CD14-positive monocyte (primary cell): ENCODE data around the gene CNTNAP5. TPM values are rescaled to one million over a fixed set of nuclear protein-coding genes. Genes with fewer than 3 reads are reported as not detected.

Experiments
- DNase-seq, 3 donors: peaks; one replicate each; pipeline ENCODE4 v3.0.0-alpha.2; 2011 to 2022
- H2AFZ ChIP-seq: 2 replicates; pipeline ENCODE4 v1.6.0; 2012; ENCODE audit warnings: mild to moderate bottlenecking, low read depth, low read length, inconsistent platforms; ENCODE audit not compliant: insufficient read depth, poor library complexity, severe bottlenecking
- H3K27ac ChIP-seq, 2 donors: 1 replicate in 1 of 2; 2 replicates in 1 of 2; pipeline ENCODE4 v1.5.1; 2012 to 2013; ENCODE audit warnings: low read length in 2 of 2, control low read depth in 1 of 2, inconsistent platforms in 1 of 2, low read depth in 1 of 2, mild to moderate bottlenecking in 1 of 2
- H3K27me3 ChIP-seq, 2 donors: one replicate each; pipeline versions ENCODE4 v1.6.0 to v1.6.1; 2011 to 2013; ENCODE audit warnings: low read length in 2 of 2; ENCODE audit not compliant: control insufficient read depth in 2 of 2, insufficient read depth in 2 of 2
- H3K36me3 ChIP-seq, 2 donors: replicated peaks in 1 of 2; 1 replicate in 1 of 2; 2 replicates in 1 of 2; pipeline versions ENCODE4 v1.5.1 to v1.6.1; 2012 to 2013; ENCODE audit warnings: low read length in 2 of 2, control low read depth in 1 of 2, inconsistent platforms in 1 of 2, mild to moderate bottlenecking in 1 of 2; ENCODE audit not compliant: insufficient read depth in 2 of 2, control insufficient read depth in 1 of 2
- H3K4me1 ChIP-seq, 2 donors: 1 replicate in 1 of 2; 2 replicates in 1 of 2; pipeline versions ENCODE4 v1.5.1 to v1.6.1; 2012 to 2013; ENCODE audit warnings: low read length in 2 of 2, control low read depth in 1 of 2, inconsistent platforms in 1 of 2, mild to moderate bottlenecking in 1 of 2, moderate library complexity in 1 of 2; ENCODE audit not compliant: insufficient read depth in 2 of 2, control insufficient read depth in 1 of 2
- H3K4me2 ChIP-seq: replicated peaks from 2 replicates; pipeline ENCODE3; 2012; ENCODE audit warnings: low read length, moderate library complexity, mild to moderate bottlenecking; ENCODE audit not compliant: poor library complexity, severe bottlenecking; ENCODE audit errors: extremely low read depth
- H3K4me3 ChIP-seq, 3 experiments: fragments of 200-600 bp in 1 of 3; sonication (generic) in 1 of 3; replicated peaks in 1 of 3; 1 replicate in 2 of 3; 2 replicates in 1 of 3; pipeline ENCODE4 v1.5.1; 2011 to 2013; ENCODE audit warnings: low read length in 3 of 3, mild to moderate bottlenecking in 3 of 3, control low read depth in 2 of 3, low read depth in 2 of 3, inconsistent platforms in 1 of 3, moderate library complexity in 1 of 3
- H3K79me2 ChIP-seq: 2 replicates; pipeline ENCODE4 v1.6.0; 2012; ENCODE audit warnings: mild to moderate bottlenecking, control low read depth, inconsistent platforms, low read length, moderate library complexity; ENCODE audit not compliant: insufficient read depth
- H3K9ac ChIP-seq: 2 replicates; pipeline ENCODE4 v1.6.0; 2017; ENCODE audit warnings: low read length, mild to moderate bottlenecking; ENCODE audit not compliant: insufficient read depth, poor library complexity, severe bottlenecking
- H3K9me3 ChIP-seq, 2 donors: replicated peaks in 1 of 2; 1 replicate in 1 of 2; 2 replicates in 1 of 2; pipeline versions ENCODE4 v1.5.1 to v1.6.1; 2012 to 2013; ENCODE audit warnings: low read length in 2 of 2, control low read depth in 1 of 2; ENCODE audit not compliant: control insufficient read depth in 1 of 2, insufficient read depth in 1 of 2
- H4K20me1 ChIP-seq: 2 replicates; pipeline ENCODE4 v1.6.0; 2012; ENCODE audit warnings: mild to moderate bottlenecking, low read length, control low read depth, moderate library complexity; ENCODE audit not compliant: insufficient read depth
- H3K27ac Mint-ChIP-seq, 7 donors: one replicate each; pipeline ENCODE4 v1.8.0; 2020; ENCODE audit warnings: mild to moderate bottlenecking in 7 of 7, mixed read lengths in 7 of 7, moderate library complexity in 6 of 7, inconsistent platforms in 2 of 7
- H3K27me3 Mint-ChIP-seq, 3 donors: one replicate each; pipeline ENCODE4 v1.8.0; 2021 to 2022; ENCODE audit warnings: low read depth in 3 of 3, mild to moderate bottlenecking in 3 of 3, mixed read lengths in 3 of 3, moderate library complexity in 3 of 3, inconsistent platforms in 1 of 3
- H3K36me3 Mint-ChIP-seq, 2 donors: one replicate each; pipeline ENCODE4 v1.8.0; 2020; ENCODE audit warnings: mixed read lengths in 2 of 2, inconsistent platforms in 1 of 2, mild to moderate bottlenecking in 1 of 2
- H3K4me1 Mint-ChIP-seq: one replicate; pipeline ENCODE4 v1.8.0; 2020; ENCODE audit warnings: mild to moderate bottlenecking, mixed read lengths
- H3K4me3 Mint-ChIP-seq, 2 donors: one replicate each; pipeline ENCODE4 v1.8.0; 2020; ENCODE audit warnings: mild to moderate bottlenecking in 2 of 2, mixed read lengths in 2 of 2, moderate library complexity in 1 of 2
- H3K9me3 Mint-ChIP-seq, 7 donors: one replicate each; pipeline ENCODE4 v1.8.0; 2020 to 2022; ENCODE audit warnings: mixed read lengths in 7 of 7, mild to moderate bottlenecking in 6 of 7, moderate library complexity in 6 of 7, inconsistent platforms in 2 of 7
- WGBS: methylation state at CpG from one replicate; pipeline ENCODE4 v1.1.5; 2013; ENCODE audit warnings: missing lambda C conversion rate; ENCODE audit not compliant: insufficient coverage; 5-methylcytosine and 5-hydroxymethylcytosine counted together
- intact Hi-C, 2 donors: fragments of 100-400 bp; cut with micrococcal nuclease; formaldehyde crosslinking; loops; one replicate each; pipeline versions ENCODE4 v1.15.0 to v1.15.1; 2023
- polyA plus RNA-seq, 3 donors: library from polyadenylated mRNA; depleted of rRNA in 1 of 3; unstranded in 2 of 3; stranded (reverse) in 1 of 3; fragments of 300-500 nt in 2 of 3; fragments of >200 nt in 1 of 3; fragmentation: Illumina TruSeq in 2 of 3; gene quantifications; 1 replicate in 2 of 3; 2 replicates in 1 of 3; pipeline ENCODE4 v1.2.3, GENCODE V29; 2012 to 2021
- TF ChIP-seq, protein P1 (sequence below): fragments of 200-600 bp; IDR thresholded peaks from one replicate; pipeline ENCODE4 v1.8.0; 2022; ENCODE audit warnings: antibody characterized with exemption, mild to moderate bottlenecking

The CNTNAP5 gene
- polyA plus RNA-seq, 3 donors: not detected

DNA sequence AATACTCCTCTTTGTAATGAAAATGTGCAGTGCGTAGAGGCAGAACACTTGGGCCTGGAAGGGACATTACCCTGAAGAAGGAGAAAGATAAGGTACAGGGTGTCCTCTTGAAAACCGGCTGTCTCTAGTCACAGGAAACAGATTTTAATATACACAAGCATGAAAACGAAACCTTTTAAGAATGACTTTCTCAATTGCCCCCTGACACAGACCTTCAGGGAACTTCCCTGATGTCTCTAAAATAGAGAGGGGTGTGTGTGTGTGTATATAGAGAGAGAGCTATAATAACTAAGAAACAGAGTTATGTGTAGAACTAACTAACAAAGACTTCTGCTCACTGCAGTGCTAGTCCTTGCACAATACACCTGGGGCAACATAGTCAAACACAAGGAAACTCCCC, 780.0 kb downstream of the CNTNAP5 start:
- Histone ChIP-seq H3K27me3 (no peaks in the 10 kb centered on the region), H3K4me1 (no peaks in the 10 kb centered on the region), H3K36me3 (no peaks in the 10 kb centered on the region), H3K4me2 (no peak overlapping the region), H3K9me3 (no peaks in the 10 kb centered on the region), H3K79me2 (no peaks in the 10 kb centered on the region), H3K27ac (no peak overlapping the region), H4K20me1 (no peaks in the 10 kb centered on the region), H3K4me3 (no peak overlapping the region), H3K9ac (no peak overlapping the region), H2AFZ (no peak overlapping the region)
- WGBS: no CpG with 5 or more reads among the region's 3 CpGs
- no peaks in the 10 kb centered on the region for H3K36me3 Mint-ChIP-seq
- TF ChIP-seq, protein P1, sequence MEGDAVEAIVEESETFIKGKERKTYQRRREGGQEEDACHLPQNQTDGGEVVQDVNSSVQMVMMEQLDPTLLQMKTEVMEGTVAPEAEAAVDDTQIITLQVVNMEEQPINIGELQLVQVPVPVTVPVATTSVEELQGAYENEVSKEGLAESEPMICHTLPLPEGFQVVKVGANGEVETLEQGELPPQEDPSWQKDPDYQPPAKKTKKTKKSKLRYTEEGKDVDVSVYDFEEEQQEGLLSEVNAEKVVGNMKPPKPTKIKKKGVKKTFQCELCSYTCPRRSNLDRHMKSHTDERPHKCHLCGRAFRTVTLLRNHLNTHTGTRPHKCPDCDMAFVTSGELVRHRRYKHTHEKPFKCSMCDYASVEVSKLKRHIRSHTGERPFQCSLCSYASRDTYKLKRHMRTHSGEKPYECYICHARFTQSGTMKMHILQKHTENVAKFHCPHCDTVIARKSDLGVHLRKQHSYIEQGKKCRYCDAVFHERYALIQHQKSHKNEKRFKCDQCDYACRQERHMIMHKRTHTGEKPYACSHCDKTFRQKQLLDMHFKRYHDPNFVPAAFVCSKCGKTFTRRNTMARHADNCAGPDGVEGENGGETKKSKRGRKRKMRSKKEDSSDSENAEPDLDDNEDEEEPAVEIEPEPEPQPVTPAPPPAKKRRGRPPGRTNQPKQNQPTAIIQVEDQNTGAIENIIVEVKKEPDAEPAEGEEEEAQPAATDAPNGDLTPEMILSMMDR: no peak
- no peak overlapping the region for H3K4me3 Mint-ChIP-seq
- H3K4me1 Mint-ChIP-seq: no peaks in the 10 kb centered on the region
- no peak for DNase-seq
- no peak overlapping the region for H3K27ac Mint-ChIP-seq
- no peaks in the 10 kb centered on the region for H3K27me3 Mint-ChIP-seq
- intact Hi-C loops: no loop called here
- peaks cover 0 to 2% (median 0%) of the 10 kb centered on the region in 7 donors for H3K9me3 Mint-ChIP-seq

DNA sequence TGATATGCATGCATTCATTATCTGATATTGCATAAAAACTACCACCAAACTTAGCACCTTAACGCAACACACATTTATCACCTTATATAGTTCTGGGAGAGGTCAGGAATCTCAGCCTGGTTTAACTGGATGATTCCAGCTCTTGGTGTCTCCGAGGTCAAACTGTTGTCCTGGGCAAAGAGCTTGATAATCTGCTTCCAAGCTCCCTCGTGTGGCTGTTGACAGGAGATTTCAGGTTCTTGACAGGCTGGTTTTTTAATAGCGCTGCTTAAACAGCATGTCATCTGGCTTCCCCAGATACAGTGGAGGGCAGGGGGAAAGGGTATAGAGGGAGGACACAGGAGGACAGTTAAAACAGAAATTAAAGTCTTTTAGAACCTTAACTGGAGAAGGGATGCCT, 785.0 kb downstream of the CNTNAP5 start:
- Histone ChIP-seq H2AFZ (no peak overlapping the region), H3K4me1 (no peaks in the 10 kb centered on the region), H3K4me3 (no peak overlapping the region), H3K79me2 (no peaks in the 10 kb centered on the region), H3K4me2 (no peak overlapping the region), H3K27me3 (no peaks in the 10 kb centered on the region), H4K20me1 (no peaks in the 10 kb centered on the region), H3K9ac (no peak overlapping the region), H3K9me3 (no peaks in the 10 kb centered on the region), H3K27ac (no peak overlapping the region), H3K36me3 (no peaks in the 10 kb centered on the region)
- no peaks in the 10 kb centered on the region for H3K4me1 Mint-ChIP-seq
- H3K9me3 Mint-ChIP-seq: peaks cover 0 to 5% (median 0%) of the 10 kb centered on the region in 7 donors
- no peak for DNase-seq
- H3K27me3 Mint-ChIP-seq: no peaks in the 10 kb centered on the region
- WGBS: 29% methylated on average over 3 of the region's 4 CpGs
- intact Hi-C loops: no loop called here
- H3K36me3 Mint-ChIP-seq: no peaks in the 10 kb centered on the region
- H3K27ac Mint-ChIP-seq: no peak overlapping the region
- TF ChIP-seq, protein P1: no peak
- H3K4me3 Mint-ChIP-seq: no peak overlapping the region
